Measurements from ENCODE around the gene SP1. TPM values are rescaled to one million over a fixed set of nuclear protein-coding genes. Genes with fewer than 3 reads are reported as not detected.

Gene SP1
- total and polyA plus RNA-seq, 2 donors (not counting 1 experiment from before 2014, with no cell fraction given): 26.0 to 129 TPM

- Histone ChIP-seq H3K4me2 (replicated peaks; ENCODE audit: low read depth, low read length, poor library complexity, severe bottlenecking) (peak overlapping the region; percentile 79), H3K9ac (ENCODE audit: low read length) (peak overlapping the region; percentile 63), H3K27ac (ENCODE audit: low read length in 2 of 2) (peak overlapping the region; percentile 30 to 61), H3K79me2 (ENCODE audit: control insufficient read depth, insufficient read depth, low read length) (peaks cover 52% of the 10 kb centered on the region), H3K27me3 (replicated peaks in 1 of 4; ENCODE audit: control extremely low read depth in 1 of 4, control insufficient read depth in 3 of 4, insufficient read depth in 4 of 4, low read length in 3 of 4) (no peaks in the 10 kb centered on the region), H3K4me1 (ENCODE audit: control insufficient read depth in 2 of 2, insufficient read depth in 2 of 2, low read length in 2 of 2) (peaks cover 42 to 51% of the 10 kb centered on the region in 2 donors), H3K36me3 (replicated peaks in 1 of 2; ENCODE audit: control extremely low read depth in 1 of 2, control insufficient read depth in 1 of 2, extremely low read depth in 1 of 2, insufficient read depth in 2 of 2, low read length in 1 of 2) (peaks cover 15 to 28% of the 10 kb centered on the region in 2 experiments), H3K9me3 (ENCODE audit: control extremely low read depth in 1 of 3, control insufficient read depth in 2 of 3, insufficient read depth in 1 of 3, low read length in 2 of 3) (no peaks in the 10 kb centered on the region), H2AFZ (ENCODE audit: insufficient read depth, low read depth, low read length, poor library complexity, severe bottlenecking) (no peak overlapping the region), H4K20me1 (ENCODE audit: control insufficient read depth, insufficient read depth, low read length, poor library complexity, severe bottlenecking) (peaks cover 46% of the 10 kb centered on the region), H3K4me3 (ENCODE audit: control extremely low read depth in 1 of 5, extremely low read depth in 1 of 5, insufficient read depth in 1 of 5, low read depth in 2 of 5, low read length in 4 of 5) (peak overlapping the region; percentile 29 to 67 (median 53))
- 30% methylated on average over 11 of the region's 21 CpGs for WGBS (ENCODE audit: insufficient coverage)
- Mint-ChIP-seq H3K27me3 (no peaks in the 10 kb centered on the region), H3K4me3 (peak overlapping the region; percentile 88), H3K4me1 (peaks cover 38% of the 10 kb centered on the region), H3K27ac (peak overlapping the region; percentile 90), H3K9me3 (ENCODE audit: insufficient read depth) (no peaks in the 10 kb centered on the region)
- TF ChIP-seq EZH2 (IDR thresholded peaks at IDR 0.05; ENCODE audit: borderline replicate concordance, insufficient read depth, low read depth, low read length, poor library complexity, severe bottlenecking): no peak
- TF ChIP-seq CTCF (IDR thresholded peaks at IDR 0.05): no peak
- ATAC-seq (ENCODE audit: low read depth) (no peak), DNase-seq (peak; percentile 20)
- intact Hi-C loops (cut with micrococcal nuclease): no loop called here
- ChIA-PET POLR2A (interaction anchor here (0.7 to 1.2 kb wide), 3 partner anchors 29 to 81 kb away, joined by 6 read pairs; no protein-coding TSS in a partner anchor), CTCF (interaction anchor here (0.6 to 7.9 kb wide), 9 partner anchors 15 to 60 kb away, joined by 3 to 132 read pairs (median 5); partner anchors contain the start of gene AAAS)
Measured at GRCh38 chr12:53380794-53381730, 1.1 kb downstream of the SP1 start.
